SJSA1 (cell line): Measurements from ENCODE around the gene GPRIN2. TPM values are rescaled to one million over a fixed set of nuclear protein-coding genes. Genes with fewer than 3 reads are reported as not detected.
"Not testable (repeated sequence)": the region's sequence is repeated elsewhere in the genome, so short reads cannot be mapped to it uniquely, and the experiment has no call there.

Experiments used
- DNase-seq, 2 experiments: peaks; one replicate each; pipeline ENCODE4 v3.0.0-alpha.2; 2015 to 2020; ENCODE audit warnings: low spot score in 2 of 2, low read depth in 1 of 2
- H3K27ac ChIP-seq: fragments of 250-450 bp; sonication (Bioruptor Pico); 2 replicates; pipeline ENCODE4 v1.5.1; 2020; ENCODE audit warnings: mild to moderate bottlenecking, moderate library complexity
- H3K27me3 ChIP-seq: fragments of 250-450 bp; sonication (Bioruptor Pico); replicated peaks from 2 replicates; pipeline ENCODE4 v1.5.1; 2020; ENCODE audit warnings: mild to moderate bottlenecking, moderate library complexity
- H3K36me3 ChIP-seq: fragments of 250-450 bp; sonication (Bioruptor Pico); 2 replicates; pipeline ENCODE4 v1.5.1; 2020; ENCODE audit warnings: mild to moderate bottlenecking
- H3K4me1 ChIP-seq: fragments of 250-450 bp; sonication (Bioruptor Pico); replicated peaks from 2 replicates; pipeline ENCODE4 v1.6.1; 2021; ENCODE audit warnings: mild to moderate bottlenecking
- H3K4me3 ChIP-seq: fragments of 250-450 bp; sonication (Bioruptor Pico); 2 replicates; pipeline ENCODE4 v1.5.1; 2020; ENCODE audit warnings: mild to moderate bottlenecking
- H3K9me3 ChIP-seq: fragments of 250-450 bp; sonication (Bioruptor Pico); replicated peaks from 2 replicates; pipeline ENCODE4 v1.5.1; 2020; ENCODE audit warnings: mild to moderate bottlenecking
- total RNA-seq: library from RNA; depleted of rRNA; stranded (reverse); fragments of >200 nt; shearing (Covaris generic); gene quantifications from 2 replicates; pipeline ENCODE4 v1.2.3, GENCODE V29; 2014

The GPRIN2 gene
- total RNA-seq, 1 experiment from 2014 or later, result 0.42 TPM

GRCh38 chr10:46541017-46541661 lies 15.3 kb downstream of the GPRIN2 start:
- Histone ChIP-seq H3K27ac (peak overlapping the region; percentile 98), H3K4me1 (peaks cover 63% of the 10 kb centered on the region), H3K9me3 (no peaks in the 10 kb centered on the region), H3K4me3 (peak overlapping the region; percentile 36), H3K27me3 (no peaks in the 10 kb centered on the region), H3K36me3 (peaks cover 43% of the 10 kb centered on the region)
- DNase-seq, result peak; percentile 91 to 94

- H3K27me3 ChIP-seq, result no peaks in the 10 kb centered on the region
- peak overlapping the region; percentile 98 for H3K27ac ChIP-seq
- no peak for DNase-seq
- peaks cover 64% of the 10 kb centered on the region for H3K4me1 ChIP-seq
- H3K4me3 ChIP-seq, result peak overlapping the region; percentile 36
- peaks cover 37% of the 10 kb centered on the region for H3K36me3 ChIP-seq
- H3K9me3 ChIP-seq, result no peaks in the 10 kb centered on the region
These were observed 15.9 kb downstream of the GPRIN2 start for GRCh38 chr10:46540412-46541016.

GRCh38 chr10:46539596-46540411 lies 16.7 kb downstream of the GPRIN2 start:
- Histone ChIP-seq H3K4me3 (peak overlapping the region; percentile 36), H3K4me1 (peaks cover 70% of the 10 kb centered on the region), H3K36me3 (peaks cover 30% of the 10 kb centered on the region), H3K27me3 (no peaks in the 10 kb centered on the region), H3K9me3 (no peaks in the 10 kb centered on the region), H3K27ac (peak overlapping the region; percentile 98)
- peak; percentile 97 to 99 for DNase-seq

- Histone ChIP-seq H3K9me3 (no peaks in the 10 kb centered on the region), H3K4me1 (peaks cover 72% of the 10 kb centered on the region), H3K27me3 (no peaks in the 10 kb centered on the region), H3K36me3 (peaks cover 21% of the 10 kb centered on the region), H3K27ac (peak overlapping the region; percentile 98), H3K4me3 (no peak overlapping the region)
- DNase-seq, result peak in 1 of 2 experiments; percentile 54
These were observed 17.6 kb downstream of the GPRIN2 start for GRCh38 chr10:46538717-46539426.

GRCh38 chr10:46538155-46538554 lies 18.3 kb downstream of the GPRIN2 start:
- peaks cover 74% of the 10 kb centered on the region for H3K4me1 ChIP-seq
- H3K9me3 ChIP-seq, result no peaks in the 10 kb centered on the region
- H3K36me3 ChIP-seq, result peaks cover 16% of the 10 kb centered on the region
- H3K27ac ChIP-seq, result peak overlapping the region; percentile 98
- H3K27me3 ChIP-seq, result no peaks in the 10 kb centered on the region
- no peak for DNase-seq
- H3K4me3 ChIP-seq, result no peak overlapping the region

- H3K27me3 ChIP-seq, result no peaks in the 10 kb centered on the region
- peaks cover 7% of the 10 kb centered on the region for H3K36me3 ChIP-seq
- H3K9me3 ChIP-seq, result no peaks in the 10 kb centered on the region
- H3K27ac ChIP-seq, result peak overlapping the region; percentile 98
- no peak for DNase-seq
- peaks cover 65% of the 10 kb centered on the region for H3K4me1 ChIP-seq
- no peak overlapping the region for H3K4me3 ChIP-seq
These were observed 19.1 kb downstream of the GPRIN2 start for GRCh38 chr10:46537309-46537708.

- DNase-seq, result no peak
- Histone ChIP-seq H3K4me3 (no peak overlapping the region), H3K36me3 (0 out of 2 replicates have a peak, but pooled peaks cover 2% of the 10 kb centered on the region), H3K4me1 (peaks cover 60% of the 10 kb centered on the region), H3K27me3 (no peaks in the 10 kb centered on the region), H3K27ac (no peak overlapping the region), H3K9me3 (no peaks in the 10 kb centered on the region)
These were observed 19.7 kb downstream of the GPRIN2 start for GRCh38 chr10:46536781-46537180.

- no peaks in the 10 kb centered on the region for H3K27me3 ChIP-seq
- H3K4me1 ChIP-seq, result peaks cover 58% of the 10 kb centered on the region
- H3K27ac ChIP-seq, result no peak overlapping the region
- no peaks in the 10 kb centered on the region for H3K9me3 ChIP-seq
- no peak for DNase-seq
- no peak overlapping the region for H3K4me3 ChIP-seq
- H3K36me3 ChIP-seq, result 0 out of 2 replicates have a peak, but pooled peaks cover 2% of the 10 kb centered on the region
These were observed 20.3 kb downstream of the GPRIN2 start for GRCh38 chr10:46536171-46536570.

- Histone ChIP-seq H3K27me3 (no peaks in the 10 kb centered on the region), H3K4me1 (peaks cover 57% of the 10 kb centered on the region), H3K36me3 (no peaks in the 10 kb centered on the region), H3K4me3 (no peak overlapping the region), H3K27ac (peak overlapping the region; percentile 5; the same call in 1 of the 2 replicates), H3K9me3 (no peaks in the 10 kb centered on the region)
- DNase-seq, result peak in 1 of 2 experiments; percentile 56
These were observed 21.5 kb downstream of the GPRIN2 start for GRCh38 chr10:46534828-46535524.

- H3K27me3 ChIP-seq, DNase-seq, H3K27ac ChIP-seq, H3K36me3 ChIP-seq, H3K4me3 ChIP-seq, H3K9me3 ChIP-seq: not testable (repeated sequence)
- H3K4me1 ChIP-seq, result peaks cover 34% of the 10 kb centered on the region
These were observed 24.2 kb downstream of the GPRIN2 start for GRCh38 chr10:46532256-46532655.

GRCh38 chr10:46530249-46531186 lies 25.9 kb downstream of the GPRIN2 start:
- H3K27ac ChIP-seq, result peak overlapping the region; percentile 73
- peaks cover 3% of the 10 kb centered on the region; the same call in 1 of the 2 replicates for H3K9me3 ChIP-seq
- DNase-seq, result peak; percentile 73 to 78
- H3K36me3 ChIP-seq, result no peaks in the 10 kb centered on the region
- H3K4me3 ChIP-seq, result no peak overlapping the region
- H3K4me1 ChIP-seq, result peaks cover 36% of the 10 kb centered on the region
- H3K27me3 ChIP-seq, result no peaks in the 10 kb centered on the region

GRCh38 chr10:46529742-46530141 lies 26.7 kb downstream of the GPRIN2 start:
- peak overlapping the region; percentile 73 for H3K27ac ChIP-seq
- not testable (repeated sequence) for DNase-seq, H3K36me3 ChIP-seq, H3K4me3 ChIP-seq, H3K27me3 ChIP-seq, H3K9me3 ChIP-seq
- peaks cover 36% of the 10 kb centered on the region for H3K4me1 ChIP-seq
